Activated T-helper 1 cell treated with anti-CD3 and anti-CD28 coated beads, Interleukin-2, amount 50 U/mL, for 16 hours (primary cell): ENCODE results near the gene MSI2.

Source experiments
- DNase-seq, 2 donors: peaks; one replicate each; pipeline ENCODE4 v3.0.0-alpha.2; 2020; ENCODE audit warnings: low read depth in 1 of 2, low spot score in 1 of 2

The MSI2 gene

GRCh38 chr17:57313097-57313835 lies 56.9 kb downstream of the MSI2 start:
- no peak for DNase-seq

GRCh38 chr17:57315061-57316015 lies 59.0 kb downstream of the MSI2 start:
- DNase-seq = no peak

GRCh38 chr17:57316361-57316760 lies 60.0 kb downstream of the MSI2 start:
- no peak for DNase-seq

GRCh38 chr17:57317079-57317478 lies 60.8 kb downstream of the MSI2 start:
- DNase-seq = no peak

GRCh38 chr17:57318913-57319312 lies 62.6 kb downstream of the MSI2 start:
- DNase-seq = no peak

- no peak for DNase-seq
Observed at GRCh38 chr17:57319806-57320205, 63.5 kb downstream of the MSI2 start.

- DNase-seq = no peak
Observed at GRCh38 chr17:57323391-57323790, 67.1 kb downstream of the MSI2 start.

- no peak for DNase-seq
Observed at GRCh38 chr17:57324060-57324459, 67.7 kb downstream of the MSI2 start.

GRCh38 chr17:57324631-57325030 lies 68.3 kb downstream of the MSI2 start:
- no peak for DNase-seq

GRCh38 chr17:57326336-57326735 lies 70.0 kb downstream of the MSI2 start:
- no peak for DNase-seq

- DNase-seq = no peak
Observed at GRCh38 chr17:57326764-57327163, 70.4 kb downstream of the MSI2 start.

- no peak for DNase-seq
Observed at GRCh38 chr17:57327176-57327970, 71.0 kb downstream of the MSI2 start.

GRCh38 chr17:57328109-57328882 lies 72.0 kb downstream of the MSI2 start:
- DNase-seq = no peak

GRCh38 chr17:57329380-57330214 lies 73.3 kb downstream of the MSI2 start:
- no peak for DNase-seq

GRCh38 chr17:57330587-57330986 lies 74.3 kb downstream of the MSI2 start:
- no peak for DNase-seq

- no peak for DNase-seq
Observed at GRCh38 chr17:57331423-57331822, 75.1 kb downstream of the MSI2 start.

- DNase-seq = no peak
Observed at GRCh38 chr17:57332501-57332900, 76.2 kb downstream of the MSI2 start.

GRCh38 chr17:57335195-57335792 lies 79.0 kb downstream of the MSI2 start:
- no peak for DNase-seq

- no peak for DNase-seq
Observed at GRCh38 chr17:57337390-57337789, 81.1 kb downstream of the MSI2 start.
